SK-N-SH treated with all-trans-retinoic acid at 6 μM for 48 hours (cell line): ENCODE results near the gene ATAD3B.

Source experiments
- ATAC-seq: fragments of 200-7000 bp; cut with Tn5 transposase; 3 replicates; pipeline ENCODE4 v1.9.1; 2020; ENCODE audit warnings: mild to moderate bottlenecking, moderate library complexity
- ARNTL ChIP-seq: fragments of 450-650 bp; formaldehyde crosslinking; IDR thresholded peaks from 2 replicates; pipeline ENCODE4 v1.5.0; 2020; ENCODE audit warnings: low read depth, mild to moderate bottlenecking, moderate library complexity, borderline replicate concordance
- BACH2 ChIP-seq: fragments of 250-450 bp; sonication (Bioruptor Pico); IDR thresholded peaks from 2 replicates; pipeline ENCODE4 v1.9.0; 2021; ENCODE audit warnings: mild to moderate bottlenecking, borderline replicate concordance
- CSDC2 ChIP-seq: fragments of 250-450 bp; sonication (Bioruptor Pico); IDR thresholded peaks from 2 replicates; pipeline ENCODE4 v1.5.0; 2020; ENCODE audit warnings: mild to moderate bottlenecking, moderate library complexity
- CSRNP3 ChIP-seq: fragments of 250-450 bp; sonication (Bioruptor Pico); IDR thresholded peaks from 2 replicates; pipeline ENCODE4 v1.5.1; 2021; ENCODE audit warnings: mild to moderate bottlenecking, moderate library complexity
- ISL1 ChIP-seq: fragments of 250-450 bp; sonication (Bioruptor Pico); IDR thresholded peaks from 2 replicates; pipeline ENCODE4 v2.1.2; 2022; ENCODE audit warnings: mild to moderate bottlenecking, moderate library complexity
- OSR1 ChIP-seq: fragments of 250-450 bp; sonication (Bioruptor Pico); IDR thresholded peaks from 2 replicates; pipeline ENCODE4 v1.8.0; 2022; ENCODE audit warnings: moderate library complexity, mild to moderate bottlenecking, inconsistent platforms
- PATZ1 ChIP-seq: fragments of 250-450 bp; sonication (Bioruptor Pico); IDR thresholded peaks from 2 replicates; pipeline ENCODE4 v1.8.0; 2020; ENCODE audit warnings: mild to moderate bottlenecking, moderate library complexity, borderline replicate concordance
- POU6F1 ChIP-seq: fragments of 250-450 bp; sonication (Bioruptor Pico); IDR thresholded peaks from 2 replicates; pipeline ENCODE4 v1.8.0; 2021; ENCODE audit warnings: low read depth, mild to moderate bottlenecking, moderate library complexity, borderline replicate concordance
- PPARA ChIP-seq: fragments of 250-450 bp; sonication (Bioruptor Pico); IDR thresholded peaks from 2 replicates; pipeline ENCODE4 v1.5.0; 2020; ENCODE audit warnings: mild to moderate bottlenecking, borderline replicate concordance
- RARB ChIP-seq: fragments of 250-450 bp; sonication (Bioruptor Pico); IDR thresholded peaks from 2 replicates; pipeline ENCODE4 v1.8.0; 2021; ENCODE audit warnings: mild to moderate bottlenecking, moderate library complexity
- SNAI2 ChIP-seq: fragments of 250-450 bp; sonication (Bioruptor Pico); IDR thresholded peaks from 2 replicates; pipeline ENCODE4 v1.5.0; 2020; ENCODE audit warnings: mild to moderate bottlenecking, moderate library complexity
- TCF4 ChIP-seq: fragments of 250-450 bp; sonication (Bioruptor Pico); IDR thresholded peaks from 2 replicates; pipeline ENCODE4 v1.8.0; 2021; ENCODE audit warnings: mild to moderate bottlenecking, moderate library complexity, borderline replicate concordance
- TOX ChIP-seq: fragments of 250-450 bp; sonication (Bioruptor Pico); IDR thresholded peaks from 2 replicates; pipeline ENCODE4 v1.8.0; 2021; ENCODE audit warnings: mild to moderate bottlenecking, moderate library complexity, borderline replicate concordance
- TSHZ2 ChIP-seq: fragments of 250-450 bp; sonication (Bioruptor Pico); IDR thresholded peaks from 2 replicates; pipeline ENCODE4 v1.5.0; 2020; ENCODE audit warnings: mild to moderate bottlenecking, moderate library complexity
- ZC3H10 ChIP-seq: fragments of 250-450 bp; sonication (Bioruptor Pico); IDR thresholded peaks from 2 replicates; pipeline ENCODE4 v1.5.1; 2021; ENCODE audit warnings: mild to moderate bottlenecking, moderate library complexity
- ZNF565 ChIP-seq: fragments of 450-650 bp; formaldehyde crosslinking; conservative IDR thresholded peaks from 2 replicates; pipeline ENCODE4 v1.5.0; 2020; ENCODE audit warnings: low read depth, mild to moderate bottlenecking, moderate library complexity
- ZNF70 ChIP-seq: fragments of 450-650 bp; formaldehyde crosslinking; IDR thresholded peaks from 2 replicates; pipeline ENCODE4 v1.5.0; 2020; ENCODE audit warnings: mild to moderate bottlenecking, moderate library complexity

ATAD3B gene

GRCh38 chr1:1534401-1535154, 63.0 kb downstream of the ATAD3B start:
- no peak for ATAC-seq
- TF ChIP-seq TOX (CRISPR knock-in tag) (no peak), POU6F1 (CRISPR knock-in tag) (no peak), PATZ1 (no peak), ISL1 (CRISPR knock-in tag) (no peak), RARB (CRISPR knock-in tag) (no peak), ZNF70 (CRISPR knock-in tag) (no peak), ZC3H10 (CRISPR knock-in tag) (no peak), CSRNP3 (no peak), ARNTL (no peak), PPARA (CRISPR knock-in tag) (no peak), OSR1 (CRISPR knock-in tag) (no peak), ZNF565 (CRISPR knock-in tag) (no peak), TSHZ2 (no peak)

- TF ChIP-seq CSDC2 (no peak), TCF4 (CRISPR knock-in tag) (no peak), TSHZ2 (no peak), PATZ1 (no peak), BACH2 (CRISPR knock-in tag) (no peak), ZNF70 (CRISPR knock-in tag) (no peak), SNAI2 (no peak)
- ATAC-seq = no peak
Measured at GRCh38 chr1:1535201-1536018, 63.8 kb downstream of the ATAD3B start.
